ENCODE data around the gene SLC12A2.

Gene SLC12A2

DNA sequence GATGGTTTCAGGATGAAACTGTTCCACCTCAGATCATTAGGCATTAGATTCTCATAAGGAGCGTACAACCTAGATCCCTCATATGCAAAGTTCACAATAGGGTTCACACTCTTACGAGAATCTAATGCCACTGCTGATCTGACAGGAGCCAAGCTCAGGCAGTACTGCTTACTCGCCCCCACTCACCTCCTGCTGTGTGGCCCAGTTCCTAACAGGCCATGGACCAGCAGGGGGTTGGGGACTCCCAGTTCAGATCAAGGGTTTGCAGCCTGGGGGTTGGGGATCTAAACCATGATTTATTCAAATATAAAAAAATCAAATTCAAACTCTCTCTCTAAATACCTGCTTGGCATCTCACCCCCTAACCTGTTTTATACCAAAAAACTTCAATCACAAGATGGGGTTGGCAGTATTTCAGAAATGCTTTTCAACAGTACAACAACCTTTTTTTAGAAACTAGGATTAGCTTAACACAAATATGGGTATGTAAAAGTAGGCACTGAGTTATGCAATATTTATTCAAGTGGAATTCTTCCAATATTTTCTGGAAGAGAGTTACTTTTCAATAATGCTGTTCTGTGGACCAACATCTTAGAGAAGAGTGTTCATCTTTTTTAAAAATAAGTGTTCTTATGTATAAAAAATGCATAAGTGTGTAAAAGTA lies 30.1 kb upstream of the SLC12A2 start:
- TF ChIP-seq, protein P1, sequence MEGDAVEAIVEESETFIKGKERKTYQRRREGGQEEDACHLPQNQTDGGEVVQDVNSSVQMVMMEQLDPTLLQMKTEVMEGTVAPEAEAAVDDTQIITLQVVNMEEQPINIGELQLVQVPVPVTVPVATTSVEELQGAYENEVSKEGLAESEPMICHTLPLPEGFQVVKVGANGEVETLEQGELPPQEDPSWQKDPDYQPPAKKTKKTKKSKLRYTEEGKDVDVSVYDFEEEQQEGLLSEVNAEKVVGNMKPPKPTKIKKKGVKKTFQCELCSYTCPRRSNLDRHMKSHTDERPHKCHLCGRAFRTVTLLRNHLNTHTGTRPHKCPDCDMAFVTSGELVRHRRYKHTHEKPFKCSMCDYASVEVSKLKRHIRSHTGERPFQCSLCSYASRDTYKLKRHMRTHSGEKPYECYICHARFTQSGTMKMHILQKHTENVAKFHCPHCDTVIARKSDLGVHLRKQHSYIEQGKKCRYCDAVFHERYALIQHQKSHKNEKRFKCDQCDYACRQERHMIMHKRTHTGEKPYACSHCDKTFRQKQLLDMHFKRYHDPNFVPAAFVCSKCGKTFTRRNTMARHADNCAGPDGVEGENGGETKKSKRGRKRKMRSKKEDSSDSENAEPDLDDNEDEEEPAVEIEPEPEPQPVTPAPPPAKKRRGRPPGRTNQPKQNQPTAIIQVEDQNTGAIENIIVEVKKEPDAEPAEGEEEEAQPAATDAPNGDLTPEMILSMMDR (conservative IDR thresholded peaks at IDR 0.05; ENCODE audit: low read depth), result no peak
- peak overlapping the region; percentile 22; the same call in 1 of the 2 replicates for H3K27ac ChIP-seq
- DNase-seq (ENCODE audit: low spot score), result no peak
- ChIA-PET CTCF (no interaction called here), POLR2A (ENCODE audit: low non-redundant PET) (no interaction called here)

DNA sequence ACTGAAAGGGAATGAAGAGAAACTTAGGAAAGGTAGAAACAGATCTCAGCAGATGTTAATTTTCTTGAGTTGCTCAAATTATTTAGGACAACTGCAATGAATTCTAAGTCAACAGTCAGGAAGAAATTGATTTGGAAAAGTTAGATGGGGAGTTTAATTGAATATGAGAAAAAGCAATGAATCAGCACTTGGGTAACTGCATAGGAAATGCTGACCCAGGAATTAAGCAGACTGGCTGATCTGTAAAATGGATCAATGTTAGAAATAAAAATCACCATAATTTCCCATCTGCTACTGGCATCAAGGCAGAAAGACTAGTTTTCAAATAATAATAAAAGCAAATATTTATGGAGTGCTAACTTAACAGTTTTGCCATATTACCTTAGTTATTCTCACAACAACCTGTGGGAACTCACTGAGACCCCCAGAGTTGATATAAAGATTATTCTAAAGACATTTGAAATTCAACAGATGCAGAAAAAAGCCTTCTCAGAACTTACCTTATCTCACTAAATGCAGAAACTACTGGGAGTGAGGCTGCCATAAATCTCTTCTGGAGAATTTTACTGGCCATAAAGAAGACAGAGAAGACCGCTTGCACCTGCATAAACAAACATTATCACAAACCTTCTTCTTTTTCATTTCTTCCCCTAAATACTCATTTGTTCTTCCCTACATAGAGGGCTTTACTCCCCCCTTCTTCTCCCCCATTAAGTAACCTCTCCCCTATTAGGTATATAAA lies 22.8 kb upstream of the SLC12A2 start:
- DNase-seq (ENCODE audit: low spot score), result no peak
- POLR2A ChIA-PET (ENCODE audit: low non-redundant PET), result no interaction called here
- CTCF ChIA-PET, result no interaction called here

DNA sequence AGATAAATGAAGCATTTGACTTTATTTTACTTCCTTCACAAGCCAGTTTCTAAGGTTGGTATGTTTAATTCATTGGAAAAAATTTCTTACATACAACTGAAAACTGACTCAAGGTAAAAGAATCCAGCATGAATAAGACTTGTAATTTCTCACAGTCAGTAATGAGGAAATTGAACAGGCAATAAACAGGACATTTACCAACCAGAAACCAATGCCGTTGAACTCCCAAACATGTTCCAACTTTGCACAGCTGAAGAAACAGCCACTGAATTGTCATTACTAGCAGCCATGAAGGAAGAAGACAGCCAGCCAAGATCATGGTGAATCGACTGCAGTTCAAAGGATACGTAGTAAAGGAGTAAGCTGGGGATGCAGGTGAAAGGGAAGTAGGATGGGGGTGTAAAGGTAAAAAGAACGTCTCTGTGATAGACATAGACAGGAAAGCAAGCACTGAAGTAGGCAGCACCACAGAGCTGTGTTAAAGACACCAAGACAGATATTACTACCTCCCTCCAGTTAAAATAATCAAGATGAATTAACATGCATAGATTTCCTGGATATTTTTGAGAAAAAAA lies 21.3 kb upstream of the SLC12A2 start:
- ChIA-PET CTCF (interaction anchor here (0.6 kb wide), 1 partner anchor 245 kb away, joined by 8 read pairs; no protein-coding TSS in a partner anchor), POLR2A (ENCODE audit: low non-redundant PET) (no interaction called here)
- TF ChIP-seq, protein P1 (conservative IDR thresholded peaks at IDR 0.05; ENCODE audit: low read depth), result no peak
- peak; percentile 55 for DNase-seq (ENCODE audit: low spot score)
- H3K27ac ChIP-seq, result no peak overlapping the region

More for the DNA sequence above, 22.8 kb upstream of the SLC12A2 start:
- TF ChIP-seq, protein P1 (conservative IDR thresholded peaks at IDR 0.05; ENCODE audit: low read depth), result no peak
- H3K27ac ChIP-seq, result no peak overlapping the region

DNA sequence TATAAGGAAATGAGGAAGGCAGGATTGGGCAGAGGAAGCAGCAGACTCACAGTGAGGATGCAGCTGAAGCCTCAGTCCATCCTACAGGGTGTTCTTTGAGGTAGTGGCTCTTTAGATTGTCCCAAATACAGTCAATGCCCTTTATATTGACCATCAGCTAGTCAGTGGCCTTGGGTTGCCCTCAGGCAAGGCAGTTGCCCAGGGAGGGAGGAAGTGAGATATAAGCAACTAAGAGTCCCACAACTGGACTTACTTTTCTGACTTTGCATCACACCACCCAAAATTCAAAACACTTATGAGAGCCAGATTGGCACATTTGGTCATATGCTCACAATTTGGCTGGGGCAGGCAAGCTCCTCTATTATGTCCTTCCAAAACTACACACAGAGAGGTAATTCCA lies 9.4 kb upstream of the SLC12A2 start:
- POLR2A ChIA-PET (ENCODE audit: low non-redundant PET), result no interaction called here
- DNase-seq (ENCODE audit: low spot score), result no peak
- TF ChIP-seq, protein P1 (conservative IDR thresholded peaks at IDR 0.05; ENCODE audit: low read depth), result no peak
- CTCF ChIA-PET, result interaction anchor here (1.0 kb wide), 1 partner anchor 85 kb away, joined by 3 read pairs; no protein-coding TSS in a partner anchor
- H3K27ac ChIP-seq, result no peak overlapping the region

DNA sequence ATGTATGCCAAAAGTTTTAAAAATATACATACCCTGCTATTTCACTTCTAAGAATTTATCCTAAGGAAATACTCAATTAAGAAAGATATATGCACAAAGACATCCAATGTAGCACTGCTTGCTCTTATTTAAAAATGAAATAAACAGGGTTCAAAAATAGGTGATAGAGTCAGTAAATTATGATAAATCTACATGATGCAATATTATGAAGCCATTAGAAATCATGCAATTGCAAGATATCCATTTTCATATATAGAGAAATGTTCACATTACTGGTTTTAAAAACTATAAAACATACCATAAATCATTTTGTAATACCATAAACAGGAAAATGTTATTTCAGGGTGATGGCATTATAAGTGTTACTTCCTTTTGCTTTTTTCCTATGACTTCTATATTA lies 8.6 kb upstream of the SLC12A2 start:
- TF ChIP-seq, protein P1 (conservative IDR thresholded peaks at IDR 0.05; ENCODE audit: low read depth), result no peak
- H3K27ac ChIP-seq, result no peak overlapping the region
- ChIA-PET POLR2A (ENCODE audit: low non-redundant PET) (no interaction called here), CTCF (no interaction called here)
- no peak for DNase-seq (ENCODE audit: low spot score)

DNA sequence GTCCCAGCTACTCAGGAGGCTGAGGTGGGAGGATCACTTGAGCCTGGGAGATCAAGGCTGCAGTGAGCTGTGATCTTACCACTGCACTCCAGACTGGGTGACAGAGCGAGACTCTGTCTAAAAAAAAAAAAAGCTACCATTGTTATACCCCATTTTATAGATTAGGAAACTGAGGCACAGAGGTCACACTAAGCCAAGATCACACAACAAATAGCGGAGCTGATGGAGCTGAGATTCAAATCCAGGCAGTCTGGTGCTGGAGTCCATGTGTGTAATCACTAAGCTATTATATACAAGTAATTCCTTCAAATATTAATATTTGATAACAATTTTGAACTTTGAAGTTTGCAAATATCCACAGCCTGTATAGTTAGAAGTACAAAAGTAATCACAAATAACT lies 6.0 kb upstream of the SLC12A2 start:
- H3K27ac ChIP-seq, result peak overlapping the region; percentile 43; the same call in 1 of the 2 replicates
- ChIA-PET POLR2A (ENCODE audit: low non-redundant PET) (no interaction called here), CTCF (interaction anchor here (0.5 to 1.2 kb wide), 5 partner anchors 13 to 175 kb away, joined by 3 to 4 read pairs (median 4); no protein-coding TSS in a partner anchor)
- DNase-seq (ENCODE audit: low spot score), result no peak
- TF ChIP-seq, protein P1 (conservative IDR thresholded peaks at IDR 0.05; ENCODE audit: low read depth), result no peak

Data from RWPE1 (cell line).